ENCODE data around the gene SYNE4. TPM values are rescaled to one million over a fixed set of nuclear protein-coding genes. Genes with fewer than 3 reads are reported as not detected.
"Not testable (repeated sequence)": the region's sequence is repeated elsewhere in the genome, so short reads cannot be mapped to it uniquely, and the experiment has no call there.

SYNE4 gene, protein sequence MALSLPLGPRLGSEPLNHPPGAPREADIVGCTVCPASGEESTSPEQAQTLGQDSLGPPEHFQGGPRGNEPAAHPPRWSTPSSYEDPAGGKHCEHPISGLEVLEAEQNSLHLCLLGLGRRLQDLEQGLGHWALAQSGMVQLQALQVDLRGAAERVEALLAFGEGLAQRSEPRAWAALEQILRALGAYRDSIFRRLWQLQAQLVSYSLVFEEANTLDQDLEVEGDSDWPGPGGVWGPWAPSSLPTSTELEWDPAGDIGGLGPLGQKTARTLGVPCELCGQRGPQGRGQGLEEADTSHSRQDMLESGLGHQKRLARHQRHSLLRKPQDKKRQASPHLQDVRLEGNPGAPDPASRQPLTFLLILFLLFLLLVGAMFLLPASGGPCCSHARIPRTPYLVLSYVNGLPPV
- polyA plus RNA-seq (2013, experiment 1 of 2; ENCODE audit: insufficient read length), result 0.28 TPM
- 0.37 TPM for polyA plus RNA-seq (2013, experiment 2 of 2; ENCODE audit: insufficient read length)

DNA sequence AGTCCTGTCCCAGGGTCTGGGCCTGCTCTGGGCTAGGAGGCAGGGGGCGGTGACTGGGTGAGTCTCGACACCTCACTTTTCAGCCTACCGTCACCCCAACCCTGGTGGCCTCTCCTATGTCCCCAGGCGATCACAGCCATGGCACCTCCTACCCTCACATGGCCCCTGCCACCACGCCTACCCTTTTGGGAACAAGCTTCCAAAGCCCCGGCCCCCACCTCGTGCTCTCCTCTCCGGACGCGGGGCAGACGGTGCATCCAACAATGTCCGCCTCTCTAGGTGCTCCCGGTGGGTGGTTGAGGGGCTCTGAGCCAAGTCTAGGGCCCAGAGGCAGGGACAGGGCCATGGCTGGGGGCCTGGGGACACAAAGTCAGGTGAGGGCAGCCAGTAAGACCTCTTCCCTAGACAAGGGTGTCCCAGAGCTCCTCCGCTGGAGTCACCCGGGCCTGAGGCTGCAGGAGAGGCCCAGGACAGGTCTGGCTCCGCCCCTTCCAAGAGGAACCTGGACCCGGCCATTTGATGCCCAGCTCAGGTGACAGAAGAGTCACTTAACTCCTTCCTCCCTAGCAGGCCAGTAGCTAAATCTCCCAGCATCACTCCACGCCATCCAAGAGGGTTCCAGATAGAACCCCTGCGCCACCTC lies at the start of gene SYNE4:
SYNE4 (minus strand) TSS at position 478 of the 643 bp plus-strand sequence; CDS start at position 346, 132 bp downstream.
- no peak for DNase-seq

DNA sequence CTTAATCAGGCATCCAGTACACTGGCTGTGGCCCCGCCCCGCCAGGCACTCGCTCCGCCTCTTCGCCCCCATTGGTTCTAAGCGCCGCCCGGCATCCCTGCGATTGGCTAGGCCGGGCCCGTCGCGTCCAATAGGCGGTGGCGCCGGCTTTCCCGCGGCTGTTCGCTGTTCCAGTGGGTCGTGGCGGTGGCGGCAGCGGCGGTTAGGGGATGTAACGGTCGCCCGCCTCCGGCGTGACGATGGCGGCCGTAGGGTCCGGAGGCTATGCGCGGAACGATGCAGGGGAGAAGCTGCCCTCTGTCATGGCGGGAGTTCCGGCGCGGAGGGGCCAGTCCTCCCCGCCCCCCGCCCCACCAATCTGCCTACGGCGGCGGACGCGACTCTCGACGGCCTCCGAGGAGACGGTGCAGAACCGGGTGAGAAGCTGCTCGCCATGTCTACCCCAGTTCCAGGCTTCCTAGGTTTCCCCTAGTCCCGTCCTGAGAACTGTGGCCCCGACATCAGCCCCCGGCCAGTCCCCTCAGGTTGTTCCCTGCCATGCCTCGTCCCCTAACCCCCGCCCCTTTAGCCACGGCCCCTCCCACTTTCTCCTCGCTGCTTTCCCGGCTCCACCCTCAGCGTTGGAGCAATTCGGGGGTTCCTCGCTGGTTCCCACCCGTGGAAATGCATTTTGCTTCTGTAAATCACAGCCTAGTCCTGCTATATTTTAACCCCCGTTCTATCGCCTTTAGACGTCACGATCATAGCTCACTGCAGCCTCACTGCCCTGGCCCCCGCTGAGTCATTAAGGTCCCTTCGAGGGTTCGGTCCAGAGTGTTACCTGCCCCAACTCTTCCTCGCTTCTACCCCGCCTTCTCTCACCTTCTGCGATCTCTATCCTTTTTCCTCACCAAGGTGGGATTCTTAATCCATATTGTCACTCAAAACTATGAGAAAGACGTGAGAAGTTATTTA lies 46.4 kb upstream of the SYNE4 start, which contains the start of gene WDR62:
WDR62 (plus strand) TSS at position 165 of the 954 bp plus-strand sequence; CDS start at position 240, 75 bp downstream.
- peak; percentile 92 for DNase-seq

DNA sequence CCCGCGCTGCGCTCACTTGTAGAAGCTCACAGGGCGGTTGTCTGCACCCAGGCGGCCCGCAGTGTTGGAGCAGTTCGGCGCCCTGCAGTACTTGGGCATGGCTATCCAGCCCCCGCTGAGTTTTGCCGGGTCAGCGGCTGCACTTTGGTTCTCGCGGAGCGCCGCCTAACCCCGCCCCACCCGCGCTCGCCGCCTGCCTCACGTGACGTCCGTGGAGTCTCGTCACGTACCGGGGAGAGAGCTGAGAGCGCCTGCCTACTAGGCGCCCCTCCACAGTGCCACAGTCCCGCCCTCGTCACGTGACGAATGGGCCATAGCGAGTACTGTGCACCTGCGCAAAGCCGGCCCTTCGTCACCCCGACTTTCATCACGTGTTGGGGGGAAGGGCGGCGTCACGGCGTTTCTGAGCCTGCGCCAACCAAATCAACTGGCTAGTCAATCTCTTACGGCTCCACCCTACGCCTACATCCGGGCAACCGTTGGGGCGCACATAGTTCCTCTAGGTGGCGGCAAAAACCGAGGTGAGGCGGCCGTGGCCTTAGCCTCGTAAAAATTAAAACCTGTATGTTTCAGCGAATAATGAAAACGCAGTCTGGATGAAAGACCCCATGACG lies 45.6 kb upstream of the SYNE4 start, which contains the start of gene THAP8:
THAP8 (minus strand) TSS at position 167 of the 614 bp plus-strand sequence; CDS start at position 99, 68 bp downstream.
- peak; percentile 100 for DNase-seq

DNA sequence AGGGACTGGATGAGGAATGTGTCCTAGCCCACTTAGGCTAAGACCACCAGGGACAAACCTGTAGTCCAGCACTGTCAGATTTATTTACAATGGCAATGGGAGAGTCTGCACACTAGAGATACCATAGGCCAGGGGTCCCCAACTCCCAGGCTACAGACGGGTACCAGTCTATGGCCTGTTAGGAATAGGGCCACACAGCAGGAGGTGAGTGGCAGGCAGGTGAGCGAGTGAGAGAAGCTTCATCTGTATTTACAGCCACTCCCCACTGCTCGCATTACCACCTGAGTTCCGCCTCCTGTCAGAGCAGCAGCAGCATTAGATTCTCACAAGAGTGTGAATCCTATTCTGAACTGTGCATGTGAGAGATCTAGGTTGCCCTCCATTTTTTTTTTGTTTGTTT lies 43.0 kb upstream of the SYNE4 start:
- no peak for DNase-seq

DNA sequence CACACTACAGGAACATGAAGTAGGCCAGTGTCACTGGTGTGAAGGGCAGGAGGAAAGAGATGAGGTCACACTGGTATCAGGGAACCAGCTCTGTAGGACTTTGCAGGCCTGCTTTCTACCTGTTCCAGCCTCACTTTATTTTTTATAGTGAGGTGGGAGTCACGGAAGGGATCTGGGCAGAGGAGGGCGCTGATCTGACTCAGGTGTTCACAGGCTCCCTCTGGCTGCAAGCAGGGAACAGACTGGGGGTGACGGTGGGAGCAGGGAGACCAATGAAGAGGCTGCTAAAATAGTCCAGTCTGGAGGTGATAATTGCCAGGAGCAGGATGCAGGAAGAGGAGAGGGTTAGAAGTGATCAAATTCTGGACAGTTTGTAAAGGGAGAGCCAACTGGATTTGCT lies 42.6 kb upstream of the SYNE4 start:
- no peak for DNase-seq

DNA sequence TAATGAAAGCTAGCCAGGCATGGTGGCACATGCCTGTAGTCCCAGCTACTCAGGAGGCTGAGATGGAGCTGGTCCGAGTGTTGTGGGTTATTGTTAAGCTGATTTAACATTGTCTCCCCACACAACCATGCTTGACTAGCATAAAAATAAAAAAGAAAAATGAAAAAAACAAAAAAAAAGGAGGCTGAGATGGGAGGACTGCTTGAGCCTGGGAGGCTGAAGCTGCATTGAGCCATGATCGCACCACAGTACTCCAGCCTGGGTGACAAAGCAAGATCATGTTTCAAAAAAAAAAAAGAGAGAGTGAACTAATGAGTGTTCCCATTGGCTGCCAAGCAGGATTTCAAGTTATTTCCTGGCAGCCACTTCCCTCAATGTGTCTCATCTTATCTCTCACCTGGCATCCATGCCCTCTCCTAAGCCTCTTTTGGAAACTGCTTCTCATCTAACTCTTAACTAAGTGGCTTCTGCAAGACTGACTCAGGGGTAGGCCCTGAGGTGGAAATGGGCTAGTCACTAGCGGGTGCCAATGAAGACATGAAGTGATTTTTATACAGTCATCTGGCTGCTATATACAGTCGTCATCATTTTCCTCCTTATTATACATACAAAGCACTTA lies 40.6 kb upstream of the SYNE4 start:
- DNase-seq, result no peak

DNA sequence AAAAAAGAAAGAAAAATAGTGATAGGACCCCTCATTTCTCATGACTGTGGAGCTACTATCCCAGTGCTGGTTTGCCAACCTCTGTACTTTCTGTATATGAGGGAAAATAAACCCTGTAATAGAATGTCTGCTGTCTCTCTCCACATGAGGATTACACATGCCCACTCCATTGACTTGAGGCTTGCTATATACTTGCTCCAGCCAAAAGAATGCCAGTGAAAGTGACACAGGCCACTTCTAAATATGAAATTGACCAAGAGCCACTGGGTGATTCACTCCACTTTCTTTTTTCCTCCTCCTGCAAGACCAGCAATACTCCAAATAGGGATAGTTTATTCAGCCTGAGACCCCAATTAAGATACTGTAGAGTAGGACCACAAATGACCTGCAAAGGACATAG lies 39.2 kb upstream of the SYNE4 start:
- DNase-seq, result no peak

DNA sequence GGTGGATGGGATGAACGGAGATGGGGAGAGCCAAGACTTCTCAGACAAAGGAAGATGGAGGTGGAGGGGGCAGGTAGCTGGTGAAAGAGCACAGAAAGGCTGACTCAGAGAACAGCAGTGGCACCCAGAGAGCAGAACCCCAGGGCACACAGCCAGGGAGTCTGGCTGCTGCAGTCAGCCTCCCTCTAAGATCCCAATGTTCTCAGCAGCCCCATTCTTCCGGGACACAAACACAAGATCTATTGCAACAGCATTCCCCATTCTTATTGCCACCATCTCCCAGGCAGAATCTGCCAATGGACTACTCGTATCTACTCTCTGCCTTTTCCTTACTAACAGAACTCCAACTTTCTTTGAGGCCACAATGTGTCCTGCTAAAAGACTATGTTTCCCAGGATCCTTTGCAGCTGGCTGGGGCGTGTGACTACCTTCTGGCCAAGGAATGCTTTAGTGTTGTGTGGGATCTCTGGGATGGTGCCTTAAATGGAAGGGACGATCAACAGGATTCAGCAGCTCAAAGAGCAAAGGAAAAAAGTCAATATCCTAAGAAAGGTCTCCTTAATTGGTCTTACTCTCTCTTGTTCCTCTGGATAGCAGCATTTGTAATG lies 37.9 kb upstream of the SYNE4 start:
- DNase-seq, result no peak

DNA sequence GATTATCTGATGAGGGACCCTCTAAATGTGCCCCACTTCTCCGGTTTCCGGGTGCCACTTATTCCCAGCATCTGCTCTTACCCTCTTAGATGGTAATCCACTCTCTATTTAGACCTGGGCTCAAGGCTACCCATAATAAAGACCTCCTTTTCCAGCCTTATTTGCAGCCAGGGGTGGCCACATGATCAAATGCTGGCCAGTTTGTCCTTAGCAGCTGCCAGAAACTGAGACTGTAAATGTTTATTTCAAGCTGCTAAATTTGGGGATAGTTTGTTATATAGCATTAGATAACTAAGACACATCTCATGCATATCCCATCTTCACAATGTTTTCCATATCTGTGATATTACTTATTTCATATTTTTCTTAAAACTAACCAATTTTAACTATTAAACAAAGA lies 35.3 kb upstream of the SYNE4 start:
- DNase-seq, result no peak

DNA sequence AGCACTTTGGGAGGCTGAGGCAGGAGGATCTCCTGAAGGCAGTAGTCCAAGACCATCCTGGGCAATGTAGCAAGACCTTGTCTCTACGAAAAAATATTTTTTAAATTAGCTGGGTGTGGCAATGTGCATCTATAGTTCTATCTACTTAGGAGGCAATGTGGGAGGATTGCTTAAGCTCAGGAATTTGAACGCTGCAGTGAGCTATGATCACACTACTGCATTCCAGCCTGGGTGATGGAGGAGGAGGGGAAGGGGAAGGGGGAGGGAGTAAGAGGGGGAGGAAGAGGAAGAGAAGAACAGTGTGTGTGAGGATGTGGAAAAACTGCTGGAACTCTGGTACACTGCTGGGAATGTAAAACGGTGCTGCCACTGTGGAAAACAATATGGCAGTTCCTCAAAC lies 33.2 kb upstream of the SYNE4 start:
- peak; percentile 93 for DNase-seq

DNA sequence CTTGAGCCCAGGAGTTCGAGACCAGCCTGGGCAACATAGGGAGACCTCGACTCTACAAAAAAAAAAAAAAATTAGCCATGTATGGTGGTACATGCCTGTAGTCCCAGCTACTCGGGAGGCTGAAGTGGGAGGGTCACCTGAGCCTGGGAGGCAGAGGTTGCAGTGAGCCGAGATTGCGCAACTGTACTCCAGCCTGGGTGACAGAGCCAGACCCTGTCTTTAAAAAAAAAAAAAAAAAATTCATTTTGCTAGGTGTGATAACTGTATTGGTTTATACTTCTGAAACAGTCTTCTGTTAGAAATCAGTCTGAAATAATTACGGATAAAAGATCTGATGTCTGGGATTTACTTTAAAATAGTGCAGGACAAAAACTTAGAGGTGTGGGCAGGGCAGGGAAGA lies 32.5 kb upstream of the SYNE4 start:
- DNase-seq, result not testable (repeated sequence)

DNA sequence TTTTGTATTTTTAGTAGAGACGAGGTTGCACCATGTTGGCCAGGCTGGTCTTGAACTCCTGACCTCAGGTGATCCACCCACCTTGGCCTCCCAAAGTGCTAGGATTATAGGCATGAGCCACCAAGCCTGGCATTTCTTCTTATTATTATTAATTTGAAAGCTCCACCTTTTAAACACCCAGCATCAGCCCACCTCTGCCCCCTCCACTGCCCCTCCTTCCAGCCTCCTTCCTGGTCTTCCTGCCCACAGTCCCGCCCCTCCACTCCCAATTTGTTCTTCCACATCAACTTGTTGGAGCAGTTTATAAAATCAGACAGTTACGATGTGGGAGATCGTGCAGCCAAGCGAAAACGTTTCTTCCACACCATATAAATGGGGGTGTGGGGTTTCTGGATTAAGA lies 31.9 kb upstream of the SYNE4 start:
- DNase-seq, result no peak

DNA sequence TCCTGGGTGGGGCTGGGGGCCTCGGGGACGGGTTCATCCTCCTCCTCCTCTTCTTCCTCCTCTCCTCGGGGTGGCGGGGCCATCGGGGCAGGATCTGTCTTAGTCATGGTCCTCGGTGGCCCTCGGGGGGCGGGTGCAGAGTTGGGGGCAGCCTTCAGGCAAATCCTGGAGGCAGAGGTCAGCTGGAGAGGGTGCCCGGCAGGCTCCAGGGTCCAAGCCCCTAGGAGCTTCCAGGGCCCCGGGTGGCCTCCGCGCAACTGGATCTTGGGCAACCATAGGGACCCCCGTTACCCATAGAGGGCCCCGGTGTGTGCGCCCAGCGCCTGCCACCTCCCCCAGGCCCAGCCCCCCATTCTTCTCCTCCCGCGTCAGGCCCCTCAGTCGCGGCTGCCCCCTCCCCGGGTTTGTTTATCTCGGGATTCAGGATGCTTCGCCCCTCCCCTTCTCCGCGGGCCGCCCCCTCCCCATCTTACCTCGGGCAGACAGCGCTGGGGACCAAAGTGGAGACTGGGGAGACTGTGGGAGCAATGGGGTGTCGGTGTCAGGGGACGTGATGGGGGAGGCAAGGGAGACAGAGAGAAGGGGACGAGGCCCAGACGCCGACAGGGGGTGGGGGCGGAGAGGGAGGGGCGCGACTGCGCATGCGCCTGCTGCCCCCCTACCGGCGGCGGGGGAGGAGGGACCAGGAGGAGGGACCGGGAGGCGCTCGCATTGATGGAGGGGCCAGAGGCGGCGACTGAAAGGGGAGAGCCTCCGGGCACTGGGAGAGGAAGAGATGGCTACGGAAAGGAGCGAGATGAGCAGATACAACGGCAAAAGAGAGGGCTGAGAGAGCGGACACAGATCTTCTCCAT lies 23.9 kb upstream of the SYNE4 start, which contains the start of gene CLIP3:
CLIP3 (minus strand) TSS at position 623 of the 854 bp plus-strand sequence; CDS start at position 107, 516 bp downstream.
- DNase-seq, result peak; percentile 82

DNA sequence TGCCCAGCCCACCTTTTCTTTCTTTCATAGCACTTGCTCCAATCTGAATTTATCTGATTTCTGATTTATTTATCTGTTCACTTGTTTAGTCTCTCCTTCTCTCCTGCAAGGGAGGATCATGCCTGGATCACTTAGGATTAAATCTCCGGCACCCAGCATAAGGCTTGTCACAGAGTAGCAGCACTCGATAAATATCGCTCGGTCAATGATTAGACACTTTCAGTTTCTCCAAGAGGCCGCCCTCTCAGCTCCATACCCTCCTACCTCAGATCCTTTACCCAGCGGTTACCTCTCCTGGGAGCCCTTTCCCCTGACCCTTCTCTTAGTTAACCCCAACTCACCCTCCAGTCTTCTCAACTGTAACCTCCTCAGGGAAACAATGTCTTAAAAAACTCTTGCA lies 22.7 kb upstream of the SYNE4 start:
- DNase-seq, result no peak

DNA sequence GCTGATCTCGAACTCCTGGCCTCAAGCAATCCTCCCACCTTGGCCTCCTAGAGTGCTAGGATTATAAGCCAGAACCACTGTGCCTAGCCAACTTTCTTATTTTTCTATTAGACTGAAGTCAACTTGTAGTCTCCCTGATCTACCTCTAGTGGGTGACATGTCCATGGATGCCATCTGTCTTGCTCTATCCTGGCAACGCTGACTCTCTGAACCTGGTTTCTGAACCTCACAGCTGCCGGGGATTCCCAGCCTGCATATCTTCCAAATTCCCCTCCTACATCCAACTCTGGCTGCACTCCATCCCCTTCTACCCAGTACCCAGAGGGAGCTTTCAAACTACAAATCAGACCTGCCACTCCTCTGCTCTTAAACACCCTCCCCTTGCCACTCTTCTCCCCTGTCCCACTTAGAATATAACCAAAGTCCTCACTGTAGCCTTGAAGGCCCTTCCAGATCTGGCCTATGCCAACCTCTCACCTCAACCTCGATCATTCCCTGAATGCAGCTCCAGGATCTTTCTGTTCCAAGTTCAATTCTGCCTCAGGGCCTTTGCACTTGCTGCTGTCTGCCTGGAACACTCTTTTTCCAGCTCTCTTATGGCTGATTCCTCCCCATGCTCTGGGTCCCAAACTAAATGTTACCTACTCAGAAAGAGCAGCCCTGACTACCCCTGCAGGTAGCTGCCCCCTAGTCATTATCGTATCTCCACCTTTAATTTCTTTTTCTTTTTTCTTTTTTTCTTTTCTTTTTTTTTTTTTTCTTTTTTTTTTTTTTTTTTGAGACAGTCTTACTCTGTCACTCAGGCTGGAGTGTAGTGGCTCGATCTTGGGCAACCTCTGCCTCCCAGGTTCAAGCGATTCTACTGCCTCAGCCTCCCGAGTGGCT lies 21.9 kb upstream of the SYNE4 start:
- peak; percentile 36 for DNase-seq

DNA sequence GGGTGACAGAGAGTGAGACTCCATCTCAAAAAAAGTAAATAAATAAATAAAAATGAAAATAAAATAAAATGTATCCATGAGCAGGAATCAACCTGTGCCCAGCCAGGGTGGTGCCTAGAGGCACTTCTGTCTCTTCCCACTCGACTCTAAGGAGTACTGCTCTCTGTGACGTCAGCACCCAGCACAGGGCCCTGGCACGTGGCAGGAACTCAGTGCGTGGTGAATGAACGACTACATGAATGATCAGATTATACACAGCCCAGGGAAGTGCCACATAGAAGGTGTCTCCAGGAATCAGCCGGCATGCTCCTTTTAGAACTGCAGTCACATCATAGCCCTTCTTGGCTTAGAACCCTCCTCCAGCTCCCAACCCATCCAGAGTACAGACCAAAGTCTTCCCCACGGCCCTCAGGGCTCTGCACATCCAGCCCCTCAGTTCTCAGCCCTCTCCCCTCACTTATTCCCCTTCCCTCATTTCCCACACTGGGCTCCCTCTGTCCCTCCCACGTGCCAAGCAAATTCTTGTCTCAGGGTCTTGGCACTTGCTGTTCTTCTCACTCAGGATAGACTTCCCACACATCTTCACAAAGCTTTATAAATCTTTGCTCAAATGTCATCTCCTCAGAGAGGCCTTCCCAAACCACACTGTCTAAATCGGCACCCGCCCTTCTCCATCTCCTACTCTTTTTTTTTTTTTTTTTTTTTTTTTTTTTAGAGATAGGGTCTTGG lies 19.9 kb upstream of the SYNE4 start:
- DNase-seq, result no peak

DNA sequence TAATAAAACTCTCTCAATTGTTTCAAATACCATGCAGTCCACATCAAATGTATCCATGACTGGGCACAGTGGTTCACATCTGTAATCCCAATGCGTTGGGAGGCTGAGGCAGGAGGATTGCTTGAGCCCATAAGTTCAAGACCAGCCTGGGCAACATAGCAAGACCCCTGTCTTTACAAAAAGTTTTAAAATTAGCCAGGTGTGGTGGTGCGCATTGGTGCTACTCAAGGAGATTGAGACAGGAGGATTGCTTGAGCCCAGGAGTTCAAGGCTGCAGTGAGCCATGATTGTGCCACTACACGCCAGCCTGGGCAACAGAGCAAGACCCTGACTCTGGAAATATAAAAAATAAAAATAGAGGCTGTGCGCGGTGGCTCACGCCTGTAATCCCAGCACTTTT lies 19.1 kb upstream of the SYNE4 start:
- DNase-seq, result no peak
